ENCODE data around the gene VPS4A.
A peak's percentile ranks its signal among the peaks of the same experiment; 100 is the strongest.
"Not testable (repeated sequence)": the region's sequence is repeated elsewhere in the genome, so short reads cannot be mapped to it uniquely, and the experiment has no call there.

Gene VPS4A

DNA sequence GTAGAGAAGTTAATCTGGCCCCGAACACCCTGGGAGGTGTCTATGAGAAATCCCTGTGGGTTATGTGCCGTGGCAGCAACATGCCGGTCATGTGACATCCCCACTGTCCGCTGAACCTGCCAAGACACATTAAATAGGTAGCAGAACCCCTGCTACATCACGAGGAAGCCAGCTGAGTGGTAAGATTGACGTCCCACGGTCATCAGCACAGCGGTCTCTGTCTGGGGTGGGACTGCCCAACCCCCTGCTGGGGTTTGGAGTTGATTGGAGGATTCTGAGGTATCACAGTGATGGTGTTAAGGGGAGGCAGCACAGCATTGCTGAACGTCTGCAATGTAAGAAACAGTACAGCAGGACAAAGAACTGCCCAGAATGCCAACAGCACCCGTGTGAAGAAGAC, 38.4 kb downstream of the VPS4A start:
- H2BK12ac ChIP-seq (ENCODE audit: low read length) = no peak overlapping the region
- no peak overlapping the region for H3K4me2 ChIP-seq (ENCODE audit: insufficient read depth, low read length, poor library complexity, severe bottlenecking)
- H3K23ac ChIP-seq (ENCODE audit: low read depth, low read length, poor library complexity) = peak overlapping the region; percentile 55
- H3K79me1 ChIP-seq (ENCODE audit: low read depth, low read length) = no peaks in the 10 kb centered on the region
- H2BK5ac ChIP-seq (ENCODE audit: low read length) = no peak overlapping the region
- no peak overlapping the region for H3K14ac ChIP-seq (ENCODE audit: low read length)
- no peak for DNase-seq (ENCODE audit: low spot score)
- no peak overlapping the region for H4K91ac ChIP-seq (ENCODE audit: low read depth, low read length, poor library complexity)
- no peak overlapping the region for H2AK5ac ChIP-seq (ENCODE audit: low read depth, low read length)
- no peak overlapping the region for H3K18ac ChIP-seq (ENCODE audit: low read length)
- peaks cover 0 to 49% of the 10 kb centered on the region in 2 donors for H3K36me3 ChIP-seq (replicated peaks in 1 of 2; ENCODE audit: control insufficient read depth in 2 of 2, insufficient read depth in 2 of 2, low read length in 2 of 2)
- H3K9me3 ChIP-seq (replicated peaks in 1 of 2; ENCODE audit: control insufficient read depth in 2 of 2, insufficient read depth in 1 of 2, low read depth in 1 of 2, low read length in 2 of 2) = no peaks in the 10 kb centered on the region
- H3K4ac ChIP-seq (ENCODE audit: low read length) = no peak overlapping the region
- no CpG with 5 or more reads among the region's 10 CpGs for WGBS, 2 donors (ENCODE audit: extremely low coverage in 2 of 2, insufficient read length in 2 of 2, insufficient replicate concordance in 1 of 2)
- H2AFZ ChIP-seq (ENCODE audit: low read length) = no peak overlapping the region
- no peak overlapping the region for H3K4me3 ChIP-seq (ENCODE audit: low read length in 2 of 2)
- H2BK15ac ChIP-seq (ENCODE audit: low read length) = no peak overlapping the region
- no peaks in the 10 kb centered on the region for H3K27me3 ChIP-seq (ENCODE audit: control insufficient read depth in 3 of 3, insufficient read depth in 3 of 3, low read depth in 1 of 3, low read length in 3 of 3)
- H4K8ac ChIP-seq (ENCODE audit: low read depth, low read length) = no peak overlapping the region
- no peak overlapping the region for H3K27ac ChIP-seq (replicated peaks; ENCODE audit: low read length)
- no peak overlapping the region for H3K9ac ChIP-seq (ENCODE audit: low read depth, low read length, poor library complexity)
- no peaks in the 10 kb centered on the region for H3K4me1 ChIP-seq (ENCODE audit: control insufficient read depth in 2 of 2, insufficient read depth in 1 of 2, low read depth in 1 of 2, low read length in 2 of 2)
- H2BK120ac ChIP-seq (ENCODE audit: low read depth, low read length) = no peak overlapping the region

GRCh38 chr16:69350536-69351133, 39.5 kb downstream of the VPS4A start:
- Histone ChIP-seq H3K4ac (ENCODE audit: low read length) (no peak overlapping the region), H3K27me3 (ENCODE audit: control insufficient read depth in 3 of 3, insufficient read depth in 3 of 3, low read depth in 1 of 3, low read length in 3 of 3) (no peaks in the 10 kb centered on the region), H2BK5ac (ENCODE audit: low read length) (no peak overlapping the region), H3K18ac (ENCODE audit: low read length) (no peak overlapping the region), H3K23ac (ENCODE audit: low read depth, low read length, poor library complexity) (no peak overlapping the region), H3K9me3 (replicated peaks in 1 of 2; ENCODE audit: control insufficient read depth in 2 of 2, insufficient read depth in 1 of 2, low read depth in 1 of 2, low read length in 2 of 2) (no peaks in the 10 kb centered on the region), H3K9ac (ENCODE audit: low read depth, low read length, poor library complexity) (no peak overlapping the region), H3K27ac (replicated peaks; ENCODE audit: low read length) (no peak overlapping the region), H3K4me2 (ENCODE audit: insufficient read depth, low read length, poor library complexity, severe bottlenecking) (no peak overlapping the region), H3K79me1 (ENCODE audit: low read depth, low read length) (peaks cover 2% of the 10 kb centered on the region), H4K8ac (ENCODE audit: low read depth, low read length) (no peak overlapping the region), H3K4me1 (ENCODE audit: control insufficient read depth in 2 of 2, insufficient read depth in 1 of 2, low read depth in 1 of 2, low read length in 2 of 2) (no peaks in the 10 kb centered on the region), H2BK120ac (ENCODE audit: low read depth, low read length) (no peak overlapping the region), H3K4me3 (ENCODE audit: low read length in 2 of 2) (no peak overlapping the region), H2AFZ (ENCODE audit: low read length) (no peak overlapping the region), H3K14ac (ENCODE audit: low read length) (no peak overlapping the region), H4K91ac (ENCODE audit: low read depth, low read length, poor library complexity) (no peak overlapping the region), H2AK5ac (ENCODE audit: low read depth, low read length) (no peak overlapping the region), H3K36me3 (replicated peaks in 1 of 2; ENCODE audit: control insufficient read depth in 2 of 2, insufficient read depth in 2 of 2, low read length in 2 of 2) (peaks cover 0 to 59% of the 10 kb centered on the region in 2 donors), H2BK12ac (ENCODE audit: low read length) (no peak overlapping the region), H2BK15ac (ENCODE audit: low read length) (no peak overlapping the region)
- no CpG with 5 or more reads among the region's 6 CpGs for WGBS, 2 donors (ENCODE audit: extremely low coverage in 2 of 2, insufficient read length in 2 of 2, insufficient replicate concordance in 1 of 2)
- no peak for DNase-seq (ENCODE audit: low spot score)

DNA sequence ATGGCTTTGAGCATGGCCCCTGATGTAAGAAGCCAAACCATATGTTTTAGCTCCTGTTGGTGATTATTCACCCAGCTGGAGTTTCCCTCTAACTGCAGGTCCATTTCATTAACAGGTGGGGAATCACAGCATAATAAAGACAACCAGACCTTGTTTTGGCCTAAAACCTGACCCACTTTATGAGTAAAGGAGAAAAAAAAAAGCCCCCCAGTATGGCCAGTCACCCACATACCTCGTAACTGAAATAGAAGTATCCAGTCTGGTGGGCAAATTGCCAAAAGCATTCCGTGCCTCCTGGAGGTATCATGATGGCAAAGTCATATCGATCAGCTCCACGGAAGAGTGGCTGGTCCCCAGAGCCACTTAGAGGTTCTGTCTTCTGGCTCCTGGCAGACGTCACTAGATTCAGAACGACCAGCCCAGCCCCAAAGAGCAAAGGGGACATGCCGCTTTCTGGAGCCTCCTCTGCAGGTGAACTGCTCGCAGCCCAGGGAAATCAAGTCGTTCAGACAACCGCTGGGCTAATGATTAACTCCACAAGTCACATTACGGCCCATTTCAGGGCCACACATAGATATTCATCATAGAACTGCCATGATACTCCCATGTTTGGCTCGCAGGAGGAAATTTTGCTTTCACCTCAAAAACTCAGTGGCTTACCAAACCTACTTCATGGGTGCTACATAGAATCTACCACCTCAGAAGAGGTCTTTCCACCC, 40.3 kb downstream of the VPS4A start, which contains the start of gene TMED6:
TMED6 (minus strand) TSS at position 478 of the 719 bp plus-strand sequence; CDS start at position 445, 33 bp downstream.
- Histone ChIP-seq H2BK120ac (ENCODE audit: low read depth, low read length) (no peak within 1 kb of the TSS), H3K4me3 (ENCODE audit: low read length in 2 of 2) (no peak within 1 kb of the TSS), H3K27me3 (ENCODE audit: control insufficient read depth in 3 of 3, insufficient read depth in 3 of 3, low read depth in 1 of 3, low read length in 3 of 3) (no peaks in the 10 kb centered on the region), H3K23ac (ENCODE audit: low read depth, low read length, poor library complexity) (no peak within 1 kb of the TSS), H2AK5ac (ENCODE audit: low read depth, low read length) (no peak within 1 kb of the TSS), H3K18ac (ENCODE audit: low read length) (no peak within 1 kb of the TSS), H4K91ac (ENCODE audit: low read depth, low read length, poor library complexity) (no peak within 1 kb of the TSS), H3K14ac (ENCODE audit: low read length) (no peak within 1 kb of the TSS), H4K8ac (ENCODE audit: low read depth, low read length) (no peak within 1 kb of the TSS), H3K27ac (replicated peaks; ENCODE audit: low read length) (no peak within 1 kb of the TSS), H2BK15ac (ENCODE audit: low read length) (no peak within 1 kb of the TSS), H3K4ac (ENCODE audit: low read length) (no peak within 1 kb of the TSS), H3K4me2 (ENCODE audit: insufficient read depth, low read length, poor library complexity, severe bottlenecking) (no peak within 1 kb of the TSS), H2BK12ac (ENCODE audit: low read length) (no peak within 1 kb of the TSS), H3K36me3 (replicated peaks in 1 of 2; ENCODE audit: control insufficient read depth in 2 of 2, insufficient read depth in 2 of 2, low read length in 2 of 2) (peaks cover 1 to 62% of the 10 kb centered on the region in 2 donors), H2BK5ac (ENCODE audit: low read length) (no peak within 1 kb of the TSS), H3K9ac (ENCODE audit: low read depth, low read length, poor library complexity) (no peak within 1 kb of the TSS), H3K9me3 (replicated peaks in 1 of 2; ENCODE audit: control insufficient read depth in 2 of 2, insufficient read depth in 1 of 2, low read depth in 1 of 2, low read length in 2 of 2) (no peaks in the 10 kb centered on the region), H3K4me1 (ENCODE audit: control insufficient read depth in 2 of 2, insufficient read depth in 1 of 2, low read depth in 1 of 2, low read length in 2 of 2) (no peaks in the 10 kb centered on the region), H2AFZ (ENCODE audit: low read length) (no peak within 1 kb of the TSS), H3K79me1 (ENCODE audit: low read depth, low read length) (peaks cover 2% of the 10 kb centered on the region)
- no peak for DNase-seq (ENCODE audit: low spot score)
- WGBS, 2 donors (ENCODE audit: extremely low coverage in 2 of 2, insufficient read length in 2 of 2, insufficient replicate concordance in 1 of 2) = no CpG with 5 or more reads among the region's 12 CpGs

DNA sequence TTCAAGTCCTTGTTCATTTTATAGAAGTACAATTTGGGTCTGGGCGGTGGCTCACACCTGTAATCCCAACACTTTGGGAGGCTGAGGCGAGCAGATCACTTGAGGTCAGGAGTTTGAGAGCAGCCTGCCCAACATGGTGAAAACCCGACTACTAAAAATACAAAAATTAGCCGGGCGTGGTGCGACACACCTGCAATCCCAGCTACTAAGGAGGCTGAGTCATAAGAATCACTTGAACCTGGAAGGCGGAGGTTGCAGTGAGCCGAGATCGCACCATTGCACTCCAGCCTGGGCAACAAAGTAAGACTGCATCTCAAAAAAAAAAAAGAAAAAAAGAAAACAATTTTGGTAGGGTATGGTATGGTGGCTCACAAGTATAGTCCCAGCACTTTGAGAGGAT, 48.9 kb downstream of the VPS4A start:
- no CpG with 5 or more reads among the region's 9 CpGs for WGBS, 2 donors (ENCODE audit: extremely low coverage in 2 of 2, insufficient read length in 2 of 2, insufficient replicate concordance in 1 of 2)
- H2BK5ac ChIP-seq (ENCODE audit: low read length); DNase-seq (ENCODE audit: low spot score); H3K27me3 ChIP-seq (ENCODE audit: control insufficient read depth in 3 of 3, insufficient read depth in 3 of 3, low read depth in 1 of 3, low read length in 3 of 3); H2AFZ ChIP-seq (ENCODE audit: low read length); H3K4me3 ChIP-seq (ENCODE audit: low read length in 2 of 2); H4K91ac ChIP-seq (ENCODE audit: low read depth, low read length, poor library complexity); H2BK15ac ChIP-seq (ENCODE audit: low read length); H2BK12ac ChIP-seq (ENCODE audit: low read length); H2BK120ac ChIP-seq (ENCODE audit: low read depth, low read length); H3K4me1 ChIP-seq (ENCODE audit: control insufficient read depth in 2 of 2, insufficient read depth in 1 of 2, low read depth in 1 of 2, low read length in 2 of 2); H3K14ac ChIP-seq (ENCODE audit: low read length); H4K8ac ChIP-seq (ENCODE audit: low read depth, low read length); H3K9ac ChIP-seq (ENCODE audit: low read depth, low read length, poor library complexity); H3K9me3 ChIP-seq (replicated peaks in 1 of 2; ENCODE audit: control insufficient read depth in 2 of 2, insufficient read depth in 1 of 2, low read depth in 1 of 2, low read length in 2 of 2); H3K27ac ChIP-seq (replicated peaks; ENCODE audit: low read length); H3K4ac ChIP-seq (ENCODE audit: low read length); H2AK5ac ChIP-seq (ENCODE audit: low read depth, low read length); H3K79me1 ChIP-seq (ENCODE audit: low read depth, low read length); H3K23ac ChIP-seq (ENCODE audit: low read depth, low read length, poor library complexity); H3K18ac ChIP-seq (ENCODE audit: low read length); H3K4me2 ChIP-seq (ENCODE audit: insufficient read depth, low read length, poor library complexity, severe bottlenecking): not testable (repeated sequence)
- peaks cover 12 to 77% of the 10 kb centered on the region in 2 donors for H3K36me3 ChIP-seq (replicated peaks in 1 of 2; ENCODE audit: control insufficient read depth in 2 of 2, insufficient read depth in 2 of 2, low read length in 2 of 2)
